IPS-15b (cell line): ENCODE results near the gene CD59.

Experiments used
- H3K27me3 ChIP-seq: one replicate; pipeline ENCODE4 v1.6.1; 2013; ENCODE audit warnings: low read length; ENCODE audit not compliant: control insufficient read depth, insufficient read depth
- H3K36me3 ChIP-seq: one replicate; pipeline ENCODE4 v1.6.1; 2013; ENCODE audit warnings: low read length; ENCODE audit not compliant: control insufficient read depth, insufficient read depth
- H3K4me1 ChIP-seq: one replicate; pipeline ENCODE4 v1.6.1; 2013; ENCODE audit warnings: mild to moderate bottlenecking, low read length; ENCODE audit not compliant: control insufficient read depth, insufficient read depth
- H3K4me3 ChIP-seq: one replicate; pipeline ENCODE4 v1.5.1; 2013; ENCODE audit warnings: low read depth, low read length
- H3K9ac ChIP-seq: one replicate; pipeline ENCODE4 v1.6.1; 2013; ENCODE audit warnings: low read depth, mild to moderate bottlenecking, low read length
- H3K9me3 ChIP-seq: one replicate; pipeline ENCODE4 v1.6.1; 2013; ENCODE audit warnings: mild to moderate bottlenecking, low read length; ENCODE audit not compliant: control insufficient read depth, insufficient read depth

CD59 gene

GRCh38 chr11:33723238-33723881 lies 12.9 kb downstream of the CD59 start:
- Histone ChIP-seq H3K4me1 (no peaks in the 10 kb centered on the region), H3K9ac (no peak overlapping the region), H3K9me3 (no peaks in the 10 kb centered on the region), H3K36me3 (peaks cover 11% of the 10 kb centered on the region), H3K4me3 (no peak overlapping the region), H3K27me3 (no peaks in the 10 kb centered on the region)

- H3K27me3 ChIP-seq: no peaks in the 10 kb centered on the region
- no peak overlapping the region for H3K4me3 ChIP-seq
- no peak overlapping the region for H3K9ac ChIP-seq
- H3K9me3 ChIP-seq: no peaks in the 10 kb centered on the region
- H3K36me3 ChIP-seq: peaks cover 11% of the 10 kb centered on the region
- H3K4me1 ChIP-seq: no peaks in the 10 kb centered on the region
These were observed 13.5 kb downstream of the CD59 start for GRCh38 chr11:33722590-33723234.

- peaks cover 11% of the 10 kb centered on the region for H3K36me3 ChIP-seq
- no peaks in the 10 kb centered on the region for H3K27me3 ChIP-seq
- no peaks in the 10 kb centered on the region for H3K9me3 ChIP-seq
- no peak overlapping the region for H3K9ac ChIP-seq
- H3K4me1 ChIP-seq: no peaks in the 10 kb centered on the region
- no peak overlapping the region for H3K4me3 ChIP-seq
These were observed 14.2 kb downstream of the CD59 start for GRCh38 chr11:33721984-33722383.

GRCh38 chr11:33721426-33721825 lies 14.8 kb downstream of the CD59 start:
- Histone ChIP-seq H3K36me3 (peaks cover 11% of the 10 kb centered on the region), H3K4me1 (no peaks in the 10 kb centered on the region)

GRCh38 chr11:33719587-33719986 lies 16.6 kb downstream of the CD59 start:
- Histone ChIP-seq H3K36me3 (peaks cover 11% of the 10 kb centered on the region), H3K27me3 (no peaks in the 10 kb centered on the region), H3K9me3 (no peaks in the 10 kb centered on the region), H3K4me1 (no peaks in the 10 kb centered on the region), H3K9ac (no peak overlapping the region), H3K4me3 (no peak overlapping the region)

More at GRCh38 chr11:33721426-33721825, 14.8 kb downstream of the CD59 start:
- Histone ChIP-seq H3K4me3 (no peak overlapping the region), H3K9me3 (no peaks in the 10 kb centered on the region), H3K27me3 (no peaks in the 10 kb centered on the region), H3K9ac (no peak overlapping the region)

GRCh38 chr11:33718440-33718839 lies 17.8 kb downstream of the CD59 start:
- Histone ChIP-seq H3K27me3 (no peaks in the 10 kb centered on the region), H3K36me3 (peaks cover 11% of the 10 kb centered on the region), H3K9ac (no peak overlapping the region), H3K4me3 (no peak overlapping the region), H3K9me3 (no peaks in the 10 kb centered on the region), H3K4me1 (no peaks in the 10 kb centered on the region)

- Histone ChIP-seq H3K4me1 (no peaks in the 10 kb centered on the region), H3K36me3 (peaks cover 5% of the 10 kb centered on the region)
These were observed 20.0 kb downstream of the CD59 start for GRCh38 chr11:33716243-33716642.

GRCh38 chr11:33713856-33714398 lies 22.3 kb downstream of the CD59 start:
- peaks cover 5% of the 10 kb centered on the region for H3K36me3 ChIP-seq
- H3K4me3 ChIP-seq: no peak overlapping the region
- H3K9me3 ChIP-seq: no peaks in the 10 kb centered on the region
- no peaks in the 10 kb centered on the region for H3K4me1 ChIP-seq
- no peak overlapping the region for H3K9ac ChIP-seq
- no peaks in the 10 kb centered on the region for H3K27me3 ChIP-seq

More at GRCh38 chr11:33716243-33716642, 20.0 kb downstream of the CD59 start:
- Histone ChIP-seq H3K9me3 (no peaks in the 10 kb centered on the region), H3K4me3 (no peak overlapping the region), H3K9ac (no peak overlapping the region), H3K27me3 (no peaks in the 10 kb centered on the region)

GRCh38 chr11:33713151-33713855 lies 22.9 kb downstream of the CD59 start:
- Histone ChIP-seq H3K36me3 (peaks cover 5% of the 10 kb centered on the region), H3K27me3 (no peaks in the 10 kb centered on the region), H3K9me3 (no peaks in the 10 kb centered on the region), H3K4me1 (no peaks in the 10 kb centered on the region), H3K9ac (no peak overlapping the region), H3K4me3 (no peak overlapping the region)

- Histone ChIP-seq H3K27me3 (no peaks in the 10 kb centered on the region), H3K9ac (no peak overlapping the region), H3K36me3 (peaks cover 5% of the 10 kb centered on the region), H3K9me3 (no peaks in the 10 kb centered on the region), H3K4me1 (no peaks in the 10 kb centered on the region), H3K4me3 (no peak overlapping the region)
These were observed 23.8 kb downstream of the CD59 start for GRCh38 chr11:33712436-33712835.

- Histone ChIP-seq H3K9ac (no peak overlapping the region), H3K4me1 (no peaks in the 10 kb centered on the region), H3K27me3 (no peaks in the 10 kb centered on the region), H3K4me3 (no peak overlapping the region), H3K9me3 (no peaks in the 10 kb centered on the region), H3K36me3 (peaks cover 5% of the 10 kb centered on the region)
These were observed 26.8 kb downstream of the CD59 start for GRCh38 chr11:33709466-33709865.
